Activated naive CD8-positive, alpha-beta T cell treated with anti-CD3 and anti-CD28 coated beads for 36 hours (primary cell): Measurements from ENCODE around the gene GHRHR. TPM values are rescaled to one million over a fixed set of nuclear protein-coding genes. Genes with fewer than 3 reads are reported as not detected.

ENCODE experiments used
- DNase-seq: peaks from one replicate; pipeline ENCODE4 v3.0.0; 2021
- H3K27ac Mint-ChIP-seq: one replicate; pipeline ENCODE4 v1.8.0; 2022; ENCODE audit warnings: mild to moderate bottlenecking, moderate library complexity, mixed read lengths
- H3K27me3 Mint-ChIP-seq: one replicate; pipeline ENCODE4 v1.8.0; 2022; ENCODE audit warnings: mild to moderate bottlenecking, mixed read lengths
- H3K36me3 Mint-ChIP-seq: one replicate; pipeline ENCODE4 v1.8.0; 2021; ENCODE audit warnings: mild to moderate bottlenecking, mixed read lengths
- H3K4me1 Mint-ChIP-seq: one replicate; pipeline ENCODE4 v1.8.0; 2021; ENCODE audit warnings: mixed read lengths
- H3K4me3 Mint-ChIP-seq: one replicate; pipeline ENCODE4 v1.8.0; 2022; ENCODE audit warnings: mild to moderate bottlenecking, moderate library complexity, mixed read lengths
- H3K9me3 Mint-ChIP-seq: one replicate; pipeline ENCODE4 v1.8.0; 2022; ENCODE audit warnings: mixed read lengths
- total RNA-seq, 2 experiments: library from RNA; stranded (reverse); gene quantifications; one replicate each; pipeline ENCODE4 v1.2.3, GENCODE V29; 2021

GHRHR gene
- total RNA-seq, 2 experiments from 2014 or later = not detected

DNA sequence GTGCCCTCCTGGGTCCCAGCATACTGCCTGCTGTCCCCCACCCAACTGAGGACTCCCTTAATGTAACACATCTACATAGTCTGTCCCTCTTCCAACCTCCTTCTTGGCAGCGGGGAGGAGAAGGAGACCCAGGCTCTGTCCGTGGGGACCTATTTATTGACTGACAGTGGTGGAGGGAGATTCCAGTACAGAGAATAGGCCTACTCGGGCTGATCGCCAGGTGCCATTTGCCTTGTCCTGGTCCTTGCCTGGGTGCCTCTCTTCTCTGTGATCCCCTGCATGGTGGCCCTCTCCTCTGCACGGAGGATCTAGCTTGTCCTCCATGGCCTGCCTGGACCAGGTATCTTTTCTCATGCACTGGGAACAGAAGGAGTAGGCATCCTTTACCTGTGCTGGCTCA, 17.0 kb downstream of the GHRHR start:
- H3K4me1 Mint-ChIP-seq = no peaks in the 10 kb centered on the region
- H3K27me3 Mint-ChIP-seq = peaks cover 41% of the 10 kb centered on the region
- H3K27ac Mint-ChIP-seq = no peak overlapping the region
- H3K4me3 Mint-ChIP-seq = no peak overlapping the region
- H3K9me3 Mint-ChIP-seq = no peaks in the 10 kb centered on the region
- no peak for DNase-seq
- no peaks in the 10 kb centered on the region for H3K36me3 Mint-ChIP-seq

DNA sequence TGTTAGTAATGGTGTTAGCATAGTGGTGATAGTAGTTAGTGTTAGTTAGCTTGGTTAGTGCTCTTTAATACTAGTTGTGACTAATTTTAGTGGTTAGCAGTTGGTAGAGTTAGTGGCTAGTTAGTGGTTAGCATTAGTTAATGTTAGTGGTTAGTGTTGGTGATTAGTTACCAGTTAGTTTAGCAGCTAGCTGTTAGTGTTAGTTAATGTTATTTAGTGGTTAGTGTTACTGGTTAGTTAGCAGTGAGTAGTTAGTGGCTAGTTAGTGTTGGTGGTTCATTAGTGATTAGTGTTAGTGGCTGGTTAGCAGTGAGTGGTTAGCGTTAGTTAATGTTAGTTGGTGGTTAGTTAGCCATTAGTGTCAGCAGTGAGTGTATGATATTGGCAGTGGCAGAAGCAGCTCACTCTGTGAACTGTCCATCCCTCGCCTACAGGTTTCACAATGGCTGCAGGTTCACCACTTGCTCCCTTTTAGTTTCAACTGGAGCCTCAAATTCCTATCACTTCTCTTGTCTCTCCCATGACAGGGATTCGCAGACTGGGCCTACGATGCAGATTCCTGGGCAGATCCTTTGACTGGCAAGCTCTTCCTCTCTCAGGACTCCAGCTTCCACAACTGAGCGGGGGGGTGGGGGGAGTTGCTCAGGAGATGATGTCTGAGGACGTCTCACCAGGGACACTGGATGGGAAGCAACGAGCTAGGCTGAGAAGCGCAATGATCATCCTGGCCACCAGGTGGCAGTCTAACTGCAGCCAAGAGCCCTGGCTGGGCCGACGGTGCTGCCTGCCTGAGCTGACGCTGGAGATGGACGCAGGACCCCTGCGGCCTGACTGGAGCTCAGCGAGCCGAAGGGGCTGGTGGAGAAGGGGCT, 19.5 kb downstream of the GHRHR start:
- no peak overlapping the region for H3K27ac Mint-ChIP-seq
- no peaks in the 10 kb centered on the region for H3K9me3 Mint-ChIP-seq
- peak overlapping the region; percentile 19 for H3K4me3 Mint-ChIP-seq
- H3K4me1 Mint-ChIP-seq = no peaks in the 10 kb centered on the region
- no peaks in the 10 kb centered on the region for H3K36me3 Mint-ChIP-seq
- H3K27me3 Mint-ChIP-seq = peaks cover 50% of the 10 kb centered on the region
- peak; percentile 74 for DNase-seq

DNA sequence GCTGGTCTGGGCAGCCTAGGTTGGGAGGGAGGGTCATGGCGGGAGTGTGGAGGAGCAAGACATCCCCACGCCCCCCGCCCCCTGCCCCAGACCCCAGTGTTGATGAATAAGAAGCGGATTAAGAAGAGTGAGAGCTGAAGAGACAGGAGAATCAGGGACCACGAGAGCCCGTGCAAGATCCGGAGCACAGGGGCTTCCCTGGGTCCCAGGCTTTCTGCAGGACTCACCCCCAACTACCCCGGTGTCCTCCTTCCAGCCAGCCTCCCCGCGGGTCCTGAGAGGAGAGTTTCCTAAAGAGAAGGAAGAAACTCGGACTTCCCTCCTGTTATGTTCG, 20.1 kb downstream of the GHRHR start:
- no peaks in the 10 kb centered on the region for H3K9me3 Mint-ChIP-seq
- no peaks in the 10 kb centered on the region for H3K4me1 Mint-ChIP-seq
- no peak overlapping the region for H3K27ac Mint-ChIP-seq
- peaks cover 46% of the 10 kb centered on the region for H3K27me3 Mint-ChIP-seq
- peak overlapping the region; percentile 19 for H3K4me3 Mint-ChIP-seq
- no peak for DNase-seq
- H3K36me3 Mint-ChIP-seq = no peaks in the 10 kb centered on the region

DNA sequence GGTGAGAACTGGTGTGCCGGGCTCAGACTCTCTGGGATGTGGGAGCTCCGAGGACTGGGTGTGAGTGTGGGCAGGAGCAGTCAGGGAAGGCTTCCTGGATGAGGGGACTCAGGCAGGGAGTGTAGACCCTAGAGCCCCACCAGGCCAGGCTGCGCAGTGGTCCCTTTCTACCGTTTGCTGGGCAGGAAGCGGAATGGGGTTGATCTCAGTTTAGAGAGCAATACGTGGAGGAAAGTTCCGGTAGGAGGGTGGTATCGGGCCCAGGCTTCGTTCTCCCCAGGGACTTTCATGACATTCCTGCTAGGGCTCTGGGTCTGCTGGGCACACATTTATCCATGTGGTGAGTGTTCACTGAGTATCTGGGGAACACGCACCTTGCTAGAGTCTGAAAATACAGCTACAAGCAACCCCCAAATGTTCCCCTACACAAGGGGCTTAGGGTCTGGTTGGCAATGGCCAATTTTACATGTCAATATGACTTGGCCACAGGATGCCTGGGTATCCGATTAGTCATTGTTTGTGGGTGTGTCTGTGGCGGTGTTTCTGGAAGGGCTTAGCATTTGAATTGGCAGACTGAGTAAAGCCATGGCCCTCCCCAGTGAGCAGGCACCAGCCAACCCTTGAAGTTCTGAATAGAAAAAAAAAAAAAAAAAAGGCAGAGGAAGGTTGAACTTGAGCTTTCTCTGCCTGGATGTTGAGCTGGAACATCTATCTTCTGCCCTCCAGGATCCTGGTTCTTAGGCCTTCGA, 20.8 kb downstream of the GHRHR start:
- peaks cover 43% of the 10 kb centered on the region for H3K27me3 Mint-ChIP-seq
- H3K36me3 Mint-ChIP-seq = no peaks in the 10 kb centered on the region
- DNase-seq = no peak
- H3K4me1 Mint-ChIP-seq = no peaks in the 10 kb centered on the region
- H3K9me3 Mint-ChIP-seq = no peaks in the 10 kb centered on the region
- H3K4me3 Mint-ChIP-seq = no peak overlapping the region
- no peak overlapping the region for H3K27ac Mint-ChIP-seq

DNA sequence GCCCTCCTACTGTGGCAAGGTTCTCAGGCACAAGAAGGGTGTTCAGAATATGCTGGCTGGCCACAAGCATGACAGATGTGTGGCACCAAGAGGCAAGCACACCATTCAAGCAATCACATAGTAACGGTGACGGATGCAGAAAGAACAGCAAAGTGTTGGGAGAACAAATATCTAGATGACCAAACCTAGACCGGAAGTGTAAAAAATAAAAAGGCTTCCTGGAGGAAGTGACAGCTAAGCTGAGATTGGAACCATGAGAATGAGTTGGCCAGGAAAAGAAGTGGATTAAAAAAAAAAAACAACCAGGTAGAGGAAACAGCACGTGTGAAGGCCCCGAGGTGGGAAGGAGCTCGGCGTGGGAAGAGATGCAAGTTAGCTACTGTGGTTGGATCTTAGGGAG, 22.0 kb downstream of the GHRHR start:
- no peaks in the 10 kb centered on the region for H3K36me3 Mint-ChIP-seq
- H3K9me3 Mint-ChIP-seq = no peaks in the 10 kb centered on the region
- no peaks in the 10 kb centered on the region for H3K4me1 Mint-ChIP-seq
- H3K27me3 Mint-ChIP-seq = peaks cover 46% of the 10 kb centered on the region
- DNase-seq = no peak
- H3K4me3 Mint-ChIP-seq = no peak overlapping the region
- no peak overlapping the region for H3K27ac Mint-ChIP-seq

DNA sequence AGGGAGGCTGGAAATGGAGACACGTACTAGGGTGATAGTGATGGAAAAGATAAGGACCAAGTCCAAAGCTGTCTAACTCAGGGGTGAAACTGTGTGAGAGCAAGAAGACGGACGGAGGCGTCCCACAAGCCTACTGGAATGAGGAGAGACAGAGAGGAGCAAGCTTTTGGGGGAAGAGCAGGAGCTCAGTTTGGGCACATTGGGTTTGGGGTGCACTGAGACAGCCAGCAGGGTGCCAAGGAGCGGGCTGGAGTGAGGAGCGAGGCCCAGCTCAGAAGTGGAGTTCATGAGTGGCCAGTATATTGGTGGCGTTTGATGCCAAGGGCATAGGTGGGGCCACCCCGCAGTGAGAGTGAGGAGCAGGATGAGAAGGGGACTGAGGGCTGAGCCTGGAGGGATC, 22.6 kb downstream of the GHRHR start:
- no peak for DNase-seq
- H3K36me3 Mint-ChIP-seq = no peaks in the 10 kb centered on the region
- no peak overlapping the region for H3K27ac Mint-ChIP-seq
- H3K4me1 Mint-ChIP-seq = no peaks in the 10 kb centered on the region
- H3K4me3 Mint-ChIP-seq = no peak overlapping the region
- H3K27me3 Mint-ChIP-seq = peaks cover 46% of the 10 kb centered on the region
- H3K9me3 Mint-ChIP-seq = no peaks in the 10 kb centered on the region

DNA sequence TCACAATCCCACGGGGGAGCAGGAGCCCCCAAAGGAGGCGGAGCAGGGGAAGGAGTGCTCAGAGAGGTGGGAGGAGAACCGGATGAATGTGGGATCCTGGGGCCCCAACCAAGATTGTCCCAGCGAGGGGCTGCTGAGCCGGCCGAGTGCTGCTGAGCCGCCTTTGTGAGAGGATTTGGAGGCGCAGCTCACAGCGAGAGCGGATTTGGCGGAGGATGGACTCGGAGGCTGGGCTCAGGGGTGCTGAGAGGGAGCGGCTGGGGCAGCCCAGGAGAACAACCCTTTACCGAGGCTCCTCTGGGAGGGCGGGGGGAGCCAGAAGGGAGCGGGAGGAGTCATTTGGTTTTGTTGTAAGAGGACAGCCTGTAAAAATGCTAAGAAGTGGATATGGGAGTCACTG, 23.0 kb downstream of the GHRHR start:
- Mint-ChIP-seq H3K27ac (no peak overlapping the region), H3K27me3 (peaks cover 46% of the 10 kb centered on the region), H3K4me3 (no peak overlapping the region), H3K4me1 (no peaks in the 10 kb centered on the region), H3K9me3 (no peaks in the 10 kb centered on the region), H3K36me3 (no peaks in the 10 kb centered on the region)
- no peak for DNase-seq

DNA sequence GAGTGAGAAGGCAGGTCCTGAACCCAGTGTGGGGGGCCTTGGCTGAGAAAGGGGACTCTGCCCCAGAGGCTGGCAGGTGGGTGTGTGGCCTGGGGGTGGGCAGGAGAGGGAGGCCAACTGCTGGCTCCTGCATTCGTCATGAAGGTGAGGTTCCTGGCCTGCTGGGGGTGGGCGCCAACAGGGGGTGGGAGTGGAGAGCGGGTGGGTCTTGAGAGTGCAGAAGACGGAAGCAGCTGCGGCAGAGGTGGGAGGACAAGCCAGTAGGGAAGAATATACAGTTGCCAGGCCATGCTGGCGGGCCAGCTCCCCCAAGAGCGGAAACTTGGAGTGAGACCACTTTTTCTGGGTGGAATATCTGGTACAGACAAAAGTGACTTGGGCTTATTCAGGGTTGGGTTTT, 23.4 kb downstream of the GHRHR start:
- Mint-ChIP-seq H3K4me3 (no peak overlapping the region), H3K4me1 (no peaks in the 10 kb centered on the region), H3K27ac (no peak overlapping the region), H3K9me3 (no peaks in the 10 kb centered on the region), H3K36me3 (no peaks in the 10 kb centered on the region), H3K27me3 (peaks cover 46% of the 10 kb centered on the region)
- no peak for DNase-seq

DNA sequence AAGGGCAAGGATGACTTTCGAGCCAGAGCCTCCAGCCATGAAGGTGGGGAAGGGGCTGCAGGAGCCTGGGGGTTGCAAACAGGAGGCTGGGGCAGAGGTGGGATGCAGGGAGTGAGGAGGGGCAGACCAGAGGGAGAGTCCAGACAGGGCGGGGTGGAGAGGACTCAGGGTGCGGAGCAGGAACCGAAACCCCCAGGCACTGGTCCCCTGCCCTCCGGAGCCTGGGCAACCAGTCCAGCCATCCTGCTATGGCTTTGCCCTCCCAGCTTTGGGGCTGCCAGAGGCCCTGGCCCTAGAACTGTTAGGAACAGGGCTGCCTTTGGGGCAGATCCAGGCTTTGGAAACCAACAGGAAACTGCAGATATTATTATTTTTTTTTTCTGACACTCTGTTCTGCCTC, 24.2 kb downstream of the GHRHR start:
- Mint-ChIP-seq H3K27me3 (peaks cover 45% of the 10 kb centered on the region), H3K4me1 (no peaks in the 10 kb centered on the region), H3K4me3 (no peak overlapping the region), H3K36me3 (no peaks in the 10 kb centered on the region), H3K9me3 (no peaks in the 10 kb centered on the region), H3K27ac (no peak overlapping the region)
- DNase-seq = no peak

DNA sequence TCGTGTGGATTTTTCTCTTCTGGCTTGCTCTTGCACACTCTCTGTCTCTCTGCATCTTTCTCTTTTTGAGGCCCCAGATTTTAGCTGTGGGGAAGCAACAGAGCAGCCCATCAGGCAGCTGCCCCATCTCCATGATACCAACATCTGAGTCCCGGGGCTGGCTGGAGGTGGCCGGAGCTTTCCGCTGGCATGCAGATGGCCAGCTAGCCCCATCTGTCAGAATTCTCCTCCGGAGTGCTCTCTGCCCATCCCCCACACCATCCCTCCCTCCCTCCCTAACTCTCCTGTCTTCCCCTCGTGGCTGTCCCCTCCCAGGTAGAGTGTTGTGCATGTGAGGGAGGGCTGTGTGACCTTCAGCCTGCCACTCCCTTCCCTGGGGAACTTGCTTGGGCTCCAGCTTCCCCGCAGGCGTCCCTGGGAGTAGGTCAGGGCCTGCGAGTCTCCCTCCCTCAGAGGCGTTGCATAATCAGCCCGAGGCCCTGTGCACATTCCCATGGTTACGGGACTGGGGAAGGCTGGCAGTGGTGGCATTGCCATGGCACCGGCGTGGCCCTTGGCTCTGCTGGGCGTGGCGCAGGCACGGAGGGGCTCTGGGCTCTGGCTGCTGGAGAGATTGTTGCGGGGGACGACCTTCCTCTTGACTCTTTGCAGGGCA, 24.7 kb downstream of the GHRHR start:
- Mint-ChIP-seq H3K9me3 (no peaks in the 10 kb centered on the region), H3K27me3 (peaks cover 39% of the 10 kb centered on the region), H3K36me3 (no peaks in the 10 kb centered on the region), H3K4me3 (no peak overlapping the region), H3K27ac (no peak overlapping the region), H3K4me1 (no peaks in the 10 kb centered on the region)
- no peak for DNase-seq

DNA sequence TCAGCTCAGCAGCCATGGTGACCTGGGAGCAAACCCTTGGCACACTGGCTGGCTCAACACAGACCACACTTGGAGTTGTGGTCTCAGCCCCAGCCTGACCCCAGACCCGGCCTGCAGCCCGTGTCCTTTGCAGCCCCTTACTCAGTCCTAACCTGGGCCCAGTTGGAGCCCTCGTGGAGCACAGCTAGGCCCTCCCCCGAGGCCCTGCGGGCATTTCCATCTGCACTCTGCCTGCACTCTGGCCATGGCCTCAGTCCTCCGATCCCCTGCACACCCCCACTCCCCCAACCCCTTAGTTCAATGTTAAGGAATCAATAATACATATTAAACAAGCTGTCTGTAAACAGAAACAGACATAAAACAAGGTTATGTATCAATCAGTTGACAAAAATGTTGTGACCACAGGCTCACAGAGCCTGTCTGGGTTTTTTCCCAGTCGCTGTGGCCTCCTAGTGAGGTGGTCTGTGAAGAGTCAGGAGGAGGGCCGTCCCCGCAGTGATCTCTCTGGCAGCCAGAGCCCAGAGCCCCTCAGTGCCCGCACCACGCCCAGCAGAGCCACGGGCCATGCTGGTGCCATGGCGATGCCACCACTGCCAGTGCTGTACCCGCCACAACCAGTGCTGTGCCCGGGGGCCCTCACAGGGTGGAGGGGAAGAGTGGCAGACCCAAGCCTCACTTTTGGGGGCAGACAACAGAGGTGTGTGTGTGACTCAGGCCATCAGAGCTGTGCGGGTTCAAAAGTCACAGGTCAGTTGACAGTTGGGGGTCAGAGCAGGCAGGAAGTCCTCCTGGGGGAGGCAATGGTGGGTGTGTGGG, 25.5 kb downstream of the GHRHR start:
- no peaks in the 10 kb centered on the region for H3K9me3 Mint-ChIP-seq
- no peaks in the 10 kb centered on the region for H3K36me3 Mint-ChIP-seq
- no peaks in the 10 kb centered on the region for H3K4me1 Mint-ChIP-seq
- DNase-seq = no peak
- peaks cover 32% of the 10 kb centered on the region for H3K27me3 Mint-ChIP-seq
- H3K4me3 Mint-ChIP-seq = no peak overlapping the region
- no peak overlapping the region for H3K27ac Mint-ChIP-seq

DNA sequence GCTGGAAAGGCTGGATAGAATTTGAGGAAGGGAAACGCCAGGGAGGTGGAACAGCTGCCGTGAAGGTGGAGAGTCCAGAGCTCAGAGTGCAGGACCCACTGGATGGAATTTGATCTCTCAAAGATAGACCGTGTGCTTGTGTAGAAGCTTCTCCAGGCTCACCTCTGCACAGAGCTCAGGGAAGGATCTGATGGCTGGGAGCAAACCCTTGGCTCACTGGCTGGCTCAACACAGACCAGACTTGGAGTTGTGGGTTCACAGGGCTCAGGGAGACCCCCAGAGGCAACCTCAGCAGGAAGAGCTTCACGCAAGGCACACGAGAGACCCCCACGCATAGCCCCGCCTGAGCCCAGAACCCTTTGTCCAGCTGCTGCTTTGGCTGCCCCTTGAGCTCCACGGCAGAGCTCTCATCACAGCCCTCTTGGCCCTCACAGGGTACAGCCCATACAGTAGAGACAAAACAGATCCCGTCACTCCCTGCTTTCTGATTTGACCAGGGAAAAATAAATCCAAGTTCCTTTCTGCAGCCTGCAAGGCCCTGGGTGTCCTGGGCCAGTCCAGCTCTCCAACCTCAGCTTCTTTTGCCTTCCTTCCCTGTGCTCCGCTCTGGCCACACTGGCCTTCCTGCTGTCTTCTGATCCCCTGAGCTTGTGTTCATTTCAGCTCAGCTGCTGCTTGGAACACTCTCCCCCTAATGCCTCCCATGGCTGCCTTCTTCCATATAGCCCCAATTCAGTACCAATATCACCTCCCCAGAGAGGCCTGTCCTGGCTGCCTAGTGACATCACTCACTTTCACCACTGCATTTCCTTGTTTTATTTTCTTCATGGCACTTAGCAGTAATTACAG, 26.3 kb downstream of the GHRHR start:
- Mint-ChIP-seq H3K4me3 (no peak overlapping the region), H3K27ac (no peak overlapping the region), H3K9me3 (no peaks in the 10 kb centered on the region), H3K27me3 (peaks cover 23% of the 10 kb centered on the region), H3K36me3 (no peaks in the 10 kb centered on the region), H3K4me1 (no peaks in the 10 kb centered on the region)
- DNase-seq = no peak

DNA sequence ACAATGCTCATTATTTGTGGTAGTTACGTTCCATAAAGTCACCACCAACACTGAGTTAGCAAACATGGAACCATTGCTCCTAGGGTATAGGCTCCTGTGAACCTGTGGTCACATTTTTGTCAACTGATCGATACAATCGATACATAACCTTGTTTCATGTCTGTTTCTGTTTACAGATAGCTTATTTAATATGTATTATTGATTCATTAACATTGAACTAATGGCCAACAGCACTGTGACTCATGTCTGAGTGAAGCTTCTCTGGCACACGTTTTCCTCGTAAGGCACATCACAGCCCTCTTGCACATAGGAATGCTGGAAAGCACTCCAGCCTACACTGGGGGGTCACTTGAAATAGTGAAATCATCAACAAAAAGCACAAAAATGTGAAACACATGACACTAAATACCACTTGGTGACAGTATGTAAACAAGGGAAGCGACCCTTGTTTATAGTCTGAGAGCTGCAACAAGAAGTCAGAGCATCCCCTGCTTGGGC, 27.0 kb downstream of the GHRHR start:
- Mint-ChIP-seq H3K4me1 (no peaks in the 10 kb centered on the region), H3K27me3 (peaks cover 20% of the 10 kb centered on the region), H3K9me3 (no peaks in the 10 kb centered on the region), H3K4me3 (no peak overlapping the region), H3K27ac (no peak overlapping the region), H3K36me3 (no peaks in the 10 kb centered on the region)
- no peak for DNase-seq

DNA sequence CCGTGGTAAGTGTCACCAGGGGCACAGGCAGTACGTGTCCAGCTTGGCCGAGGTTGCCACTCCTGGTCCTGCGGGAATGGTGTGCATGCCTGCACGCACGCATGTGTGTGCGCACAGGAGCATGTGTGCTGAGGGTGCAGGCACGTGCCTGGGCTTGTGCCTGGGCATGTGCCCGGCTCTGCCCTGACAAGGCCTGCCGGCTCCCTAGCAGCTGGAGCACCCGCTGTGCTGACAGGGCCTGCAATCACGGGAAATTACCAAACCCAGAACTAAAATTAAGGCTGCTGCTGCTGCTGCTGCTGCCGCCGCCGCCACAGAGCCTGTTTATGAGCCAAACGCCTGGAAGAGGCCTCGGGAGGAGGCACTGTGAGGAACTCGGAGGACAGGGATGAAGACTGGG, 28.7 kb downstream of the GHRHR start:
- no peak overlapping the region for H3K27ac Mint-ChIP-seq
- no peaks in the 10 kb centered on the region for H3K4me1 Mint-ChIP-seq
- H3K9me3 Mint-ChIP-seq = no peaks in the 10 kb centered on the region
- H3K36me3 Mint-ChIP-seq = no peaks in the 10 kb centered on the region
- peaks cover 7% of the 10 kb centered on the region for H3K27me3 Mint-ChIP-seq
- DNase-seq = no peak
- no peak overlapping the region for H3K4me3 Mint-ChIP-seq
